Measurements from ENCODE around the gene MFSD11. TPM values are rescaled to one million over a fixed set of nuclear protein-coding genes. Genes with fewer than 3 reads are reported as not detected.
"Not testable (repeated sequence)": the region's sequence is repeated elsewhere in the genome, so short reads cannot be mapped to it uniquely, and the experiment has no call there.

The MFSD11 gene
- total RNA-seq, 1 donor from 2014 or later, result 39.7 TPM

- TF ChIP-seq, protein P1, sequence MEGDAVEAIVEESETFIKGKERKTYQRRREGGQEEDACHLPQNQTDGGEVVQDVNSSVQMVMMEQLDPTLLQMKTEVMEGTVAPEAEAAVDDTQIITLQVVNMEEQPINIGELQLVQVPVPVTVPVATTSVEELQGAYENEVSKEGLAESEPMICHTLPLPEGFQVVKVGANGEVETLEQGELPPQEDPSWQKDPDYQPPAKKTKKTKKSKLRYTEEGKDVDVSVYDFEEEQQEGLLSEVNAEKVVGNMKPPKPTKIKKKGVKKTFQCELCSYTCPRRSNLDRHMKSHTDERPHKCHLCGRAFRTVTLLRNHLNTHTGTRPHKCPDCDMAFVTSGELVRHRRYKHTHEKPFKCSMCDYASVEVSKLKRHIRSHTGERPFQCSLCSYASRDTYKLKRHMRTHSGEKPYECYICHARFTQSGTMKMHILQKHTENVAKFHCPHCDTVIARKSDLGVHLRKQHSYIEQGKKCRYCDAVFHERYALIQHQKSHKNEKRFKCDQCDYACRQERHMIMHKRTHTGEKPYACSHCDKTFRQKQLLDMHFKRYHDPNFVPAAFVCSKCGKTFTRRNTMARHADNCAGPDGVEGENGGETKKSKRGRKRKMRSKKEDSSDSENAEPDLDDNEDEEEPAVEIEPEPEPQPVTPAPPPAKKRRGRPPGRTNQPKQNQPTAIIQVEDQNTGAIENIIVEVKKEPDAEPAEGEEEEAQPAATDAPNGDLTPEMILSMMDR (IDR thresholded peaks at IDR 0.05; ENCODE audit: unreplicated experiment), result no peak
- H3K36me3 Mint-ChIP-seq, result no peaks in the 10 kb centered on the region
- DNase-seq (ENCODE audit: low spot score in 2 of 2, unreplicated experiment in 2 of 2), result no peak
- H3K4me3 Mint-ChIP-seq, result no peak overlapping the region
- H3K27ac Mint-ChIP-seq, result no peak overlapping the region
- H3K4me1 Mint-ChIP-seq, result peaks cover 42% of the 10 kb centered on the region
- no peaks in the 10 kb centered on the region for H3K9me3 Mint-ChIP-seq
- no peaks in the 10 kb centered on the region for H3K27me3 Mint-ChIP-seq (ENCODE audit: low read depth)
Measured at GRCh38 chr17:76706817-76707216, 31.1 kb upstream of the MFSD11 start.

GRCh38 chr17:76707985-76708807, 29.7 kb upstream of the MFSD11 start:
- Mint-ChIP-seq H3K9me3 (no peaks in the 10 kb centered on the region), H3K4me1 (peaks cover 36% of the 10 kb centered on the region)

DNA sequence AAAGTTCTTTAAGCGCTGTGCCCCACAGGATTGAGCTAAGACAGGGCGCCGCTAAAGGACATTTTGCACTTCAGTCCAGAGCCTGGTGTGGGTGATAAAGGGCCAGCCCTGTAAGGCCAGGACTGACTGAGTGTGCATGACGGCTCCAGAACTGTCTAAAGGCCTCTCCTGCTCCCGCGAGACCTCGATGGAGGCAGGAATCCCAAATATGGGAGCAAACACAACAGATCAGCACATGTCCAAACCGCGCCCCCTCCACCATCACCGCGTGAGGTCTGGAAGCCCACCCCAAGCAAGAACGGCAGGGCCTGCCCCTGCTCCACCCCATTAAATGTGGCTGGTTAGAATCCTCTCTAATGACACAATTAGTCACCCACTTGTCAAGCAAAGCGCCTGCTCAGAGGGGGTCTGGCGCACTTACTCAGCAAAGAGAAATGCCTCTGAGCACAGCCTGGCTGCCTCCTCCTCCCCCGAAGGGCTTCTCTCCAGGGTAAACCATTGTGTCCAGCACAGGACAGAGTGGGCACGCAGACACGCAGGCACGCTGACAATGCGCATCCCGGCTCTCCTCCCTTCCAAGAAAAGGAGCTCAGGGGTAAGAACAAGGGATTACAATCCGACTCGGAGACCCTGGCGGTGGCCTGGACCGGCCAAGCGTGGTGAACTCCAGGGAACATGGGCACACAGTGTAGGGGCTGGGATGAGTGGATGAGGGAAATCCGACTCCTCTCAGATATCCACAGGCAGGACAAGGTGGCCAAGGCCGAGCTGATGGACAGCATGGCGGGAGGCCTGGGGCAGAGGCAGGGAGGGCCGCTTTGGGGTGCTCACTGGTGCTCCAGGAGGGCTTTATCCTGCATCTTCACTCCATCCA, 28.6 kb upstream of the MFSD11 start:
- Mint-ChIP-seq H3K4me3 (peak overlapping the region; percentile 76), H3K36me3 (peaks cover 9% of the 10 kb centered on the region), H3K9me3 (no peaks in the 10 kb centered on the region), H3K27me3 (ENCODE audit: low read depth) (no peaks in the 10 kb centered on the region), H3K27ac (peak overlapping the region; percentile 89), H3K4me1 (peaks cover 36% of the 10 kb centered on the region)
- peak in 1 of 2 experiments; percentile 64 for DNase-seq (ENCODE audit: low spot score in 2 of 2, unreplicated experiment in 2 of 2)
- TF ChIP-seq, protein P1 (IDR thresholded peaks at IDR 0.05; ENCODE audit: unreplicated experiment), result no peak

More at GRCh38 chr17:76707985-76708807, 29.7 kb upstream of the MFSD11 start:
- Mint-ChIP-seq H3K36me3 (peaks cover 2% of the 10 kb centered on the region), H3K27ac (peak overlapping the region; percentile 36), H3K27me3 (ENCODE audit: low read depth) (no peaks in the 10 kb centered on the region), H3K4me3 (peak overlapping the region; percentile 3)
- TF ChIP-seq, protein P1 (IDR thresholded peaks at IDR 0.05; ENCODE audit: unreplicated experiment), result no peak
- DNase-seq (ENCODE audit: low spot score in 2 of 2, unreplicated experiment in 2 of 2), result no peak

DNA sequence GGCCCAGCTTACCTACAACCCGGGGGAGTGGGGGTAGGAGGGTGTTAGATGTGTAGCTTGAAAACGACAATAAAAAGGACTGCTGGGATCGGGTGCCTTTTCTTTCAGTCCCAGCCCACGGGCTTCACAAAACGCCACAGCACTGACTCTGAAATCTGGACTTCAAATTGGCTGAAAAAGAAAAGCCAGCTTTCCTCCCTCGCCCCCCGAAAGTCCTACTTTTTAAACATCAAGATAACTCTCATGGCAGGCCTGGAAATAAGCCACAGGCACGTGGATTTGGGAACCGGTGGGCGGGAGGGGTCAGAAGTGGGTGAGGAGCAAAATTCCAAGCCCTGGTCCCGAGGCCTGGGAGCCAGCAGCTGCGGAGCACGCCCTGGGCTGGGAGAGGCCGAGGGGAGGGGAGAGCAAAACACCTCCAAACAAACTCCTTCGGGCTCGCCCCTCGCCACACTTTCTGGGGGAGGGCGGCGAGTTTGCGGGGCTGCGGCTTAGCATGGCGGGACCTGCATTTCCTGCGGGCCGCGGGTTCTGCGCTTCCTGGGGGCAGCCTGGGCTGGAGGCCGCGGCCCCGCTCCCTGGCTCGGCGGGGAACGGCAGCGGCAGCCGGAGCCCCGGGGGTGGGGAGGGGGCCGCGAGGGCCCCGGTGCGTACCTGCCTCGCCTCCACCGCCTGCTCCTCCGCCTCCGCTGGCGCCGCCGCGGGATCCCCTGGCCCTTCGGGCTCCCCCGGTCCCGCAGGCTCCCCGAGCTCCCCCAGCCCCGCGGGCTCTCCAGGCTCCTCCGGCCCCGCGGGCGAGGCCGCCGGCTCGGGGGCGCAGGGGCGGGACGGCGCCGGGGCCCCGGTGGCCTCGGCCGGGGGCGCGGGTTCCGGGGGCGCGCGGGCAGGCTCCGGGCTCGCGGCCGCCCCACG, 27.7 kb upstream of the MFSD11 start:
- H3K4me3 Mint-ChIP-seq, result peak overlapping the region; percentile 76
- H3K9me3 Mint-ChIP-seq; H3K27me3 Mint-ChIP-seq (ENCODE audit: low read depth): not testable (repeated sequence)
- H3K27ac Mint-ChIP-seq, result peak overlapping the region; percentile 89
- peak in 1 of 2 experiments; percentile 43 for DNase-seq (ENCODE audit: low spot score in 2 of 2, unreplicated experiment in 2 of 2)
- peaks cover 32% of the 10 kb centered on the region for H3K4me1 Mint-ChIP-seq
- peaks cover 12% of the 10 kb centered on the region for H3K36me3 Mint-ChIP-seq

DNA sequence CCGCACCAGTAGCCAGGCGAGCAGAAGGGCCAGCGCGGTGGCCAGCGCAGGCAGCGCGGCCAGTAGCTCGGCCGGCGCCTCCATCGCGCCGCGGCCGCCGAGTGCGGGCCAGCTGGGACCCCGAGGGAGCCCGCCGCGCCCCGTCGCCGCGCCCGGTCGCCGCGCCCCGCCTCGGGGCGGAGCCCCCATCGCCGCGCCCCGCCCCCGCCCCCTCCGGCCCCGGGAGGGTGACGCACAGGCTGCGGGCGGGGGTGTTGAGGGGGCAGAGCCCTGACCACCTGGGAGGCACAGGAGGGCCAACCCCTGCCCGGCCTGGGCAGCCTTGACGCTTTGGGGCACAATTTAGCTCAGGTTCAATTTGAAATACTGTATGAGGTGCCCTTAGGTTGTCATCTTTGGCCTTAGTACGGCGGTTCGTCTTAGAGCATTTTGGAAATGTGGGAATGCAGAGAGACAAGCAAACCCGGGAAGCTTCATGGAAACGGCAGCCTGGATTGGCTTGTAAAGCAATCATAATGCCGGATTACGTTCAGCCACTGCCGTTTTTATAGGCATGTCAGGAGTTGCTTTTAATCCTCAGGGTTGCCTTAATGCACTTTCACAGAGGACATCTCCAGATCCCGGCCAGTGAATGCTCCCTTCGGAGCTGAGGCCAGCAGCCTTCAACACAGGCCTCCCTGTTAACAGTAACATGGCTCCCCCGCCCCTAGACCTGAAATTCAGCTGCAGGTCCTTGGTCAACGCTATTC, 26.9 kb upstream of the MFSD11 start, which contains the start of gene MXRA7:
MXRA7 (minus strand) TSS at position 103 of the 749 bp plus-strand sequence; CDS start at position 84, 19 bp downstream.
- Mint-ChIP-seq H3K36me3 (peaks cover 16% of the 10 kb centered on the region), H3K27me3 (ENCODE audit: low read depth) (no peaks in the 10 kb centered on the region), H3K9me3 (no peaks in the 10 kb centered on the region), H3K4me1 (peaks cover 32% of the 10 kb centered on the region), H3K27ac (peak within 1 kb of the TSS; percentile 89), H3K4me3 (peak within 1 kb of the TSS; percentile 76)
- peak in 1 of 2 experiments; percentile 65 for DNase-seq (ENCODE audit: low spot score in 2 of 2, unreplicated experiment in 2 of 2)
- TF ChIP-seq, protein P1 (IDR thresholded peaks at IDR 0.05; ENCODE audit: unreplicated experiment), result no peak

DNA sequence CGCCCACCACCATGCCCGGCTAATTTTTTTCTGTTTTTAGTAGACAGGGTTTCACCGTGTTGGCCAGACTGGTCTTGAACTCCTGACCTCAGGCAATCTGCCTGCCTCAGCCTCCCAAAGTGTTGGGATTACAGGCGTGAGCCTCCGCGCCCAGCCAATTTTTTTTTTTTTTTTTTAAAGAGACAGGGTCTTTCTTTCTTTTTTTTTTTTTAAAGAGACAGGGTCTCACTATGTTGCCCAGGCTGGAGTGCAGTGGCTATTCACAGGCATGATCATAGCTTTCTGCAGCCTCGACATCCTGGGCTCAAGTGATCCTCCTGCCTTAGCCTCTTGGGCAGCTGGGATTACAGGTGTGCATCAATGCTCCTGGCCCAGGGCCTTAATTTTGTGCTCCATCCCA, 25.6 kb upstream of the MFSD11 start:
- not testable (repeated sequence) for H3K4me3 Mint-ChIP-seq; H3K27me3 Mint-ChIP-seq (ENCODE audit: low read depth); H3K27ac Mint-ChIP-seq; DNase-seq (ENCODE audit: low spot score in 2 of 2, unreplicated experiment in 2 of 2); H3K9me3 Mint-ChIP-seq
- Mint-ChIP-seq H3K4me1 (peaks cover 32% of the 10 kb centered on the region), H3K36me3 (peaks cover 21% of the 10 kb centered on the region)

Measured in mesothelial cell of epicardium (in vitro differentiated cells).